Stimulated activated CD8-positive, alpha-beta memory T cell treated with anti-CD3 and anti-CD28 coated beads, Interleukin-4, amount 100 ng/mL, for 4 hours (primary cell): Measurements from ENCODE around the gene MBOAT2.

ENCODE experiments used
- DNase-seq, 2 donors: peaks; one replicate each; pipeline ENCODE4 v3.0.0-alpha.2; 2020; ENCODE audit warnings: low read depth in 2 of 2, low spot score in 1 of 2

MBOAT2 gene

DNA sequence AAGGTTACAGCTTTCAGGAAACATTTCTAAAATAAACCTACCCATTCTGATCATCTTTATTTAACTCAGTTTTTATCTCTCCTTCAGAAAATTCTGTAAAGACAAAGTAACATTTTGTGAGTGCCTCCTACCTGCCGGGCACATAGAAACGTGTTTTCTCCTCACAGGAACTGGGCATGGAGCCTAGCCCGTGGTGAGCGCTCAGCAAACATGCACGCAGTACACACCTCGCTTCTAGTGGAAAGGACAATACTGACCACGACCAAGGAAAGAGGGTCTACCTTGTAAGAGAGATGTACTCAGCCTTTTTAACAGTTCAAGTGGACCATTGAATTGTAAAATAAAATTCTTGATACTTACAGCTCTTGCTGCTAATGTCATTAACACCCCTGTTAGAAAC lies 141.3 kb downstream of the MBOAT2 start:
- no peak for DNase-seq

DNA sequence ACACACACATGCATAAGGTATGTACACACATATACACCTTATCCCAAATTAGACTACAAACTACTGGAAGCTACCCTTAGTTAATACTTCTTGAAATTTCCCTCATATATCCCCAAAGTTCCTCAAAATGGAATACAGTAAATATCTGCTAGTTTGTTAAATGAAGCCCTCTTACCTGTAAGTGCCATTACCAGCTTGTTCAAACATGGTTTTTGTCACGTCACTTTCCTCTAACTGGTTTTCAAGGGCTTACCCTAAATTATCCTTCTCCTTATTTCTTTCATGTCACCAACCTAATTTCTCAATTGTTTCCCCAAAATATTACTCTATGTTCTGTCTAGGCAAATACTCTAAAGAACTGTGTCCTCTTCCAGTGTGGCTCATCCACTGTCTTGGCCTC lies 141.7 kb downstream of the MBOAT2 start:
- DNase-seq = no peak

DNA sequence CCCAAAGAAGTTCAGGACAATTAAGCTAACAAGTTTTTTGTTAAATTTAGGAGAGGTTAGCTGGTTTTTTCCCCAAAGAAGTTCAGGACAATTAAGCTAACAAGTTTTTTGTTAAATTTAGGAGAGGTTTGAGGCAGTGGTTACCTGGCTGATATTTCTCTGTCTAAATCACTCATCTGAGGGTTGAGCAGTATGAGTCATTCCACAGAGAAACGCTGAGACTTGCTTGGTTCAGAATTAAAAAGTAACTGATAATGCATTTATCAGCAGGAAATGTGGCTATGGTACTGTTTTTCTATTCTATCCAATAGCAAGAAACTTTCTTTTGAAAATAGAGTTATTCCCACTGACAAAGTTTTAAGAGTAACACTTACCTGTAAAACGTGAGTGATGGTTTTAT lies 143.2 kb downstream of the MBOAT2 start:
- no peak for DNase-seq

DNA sequence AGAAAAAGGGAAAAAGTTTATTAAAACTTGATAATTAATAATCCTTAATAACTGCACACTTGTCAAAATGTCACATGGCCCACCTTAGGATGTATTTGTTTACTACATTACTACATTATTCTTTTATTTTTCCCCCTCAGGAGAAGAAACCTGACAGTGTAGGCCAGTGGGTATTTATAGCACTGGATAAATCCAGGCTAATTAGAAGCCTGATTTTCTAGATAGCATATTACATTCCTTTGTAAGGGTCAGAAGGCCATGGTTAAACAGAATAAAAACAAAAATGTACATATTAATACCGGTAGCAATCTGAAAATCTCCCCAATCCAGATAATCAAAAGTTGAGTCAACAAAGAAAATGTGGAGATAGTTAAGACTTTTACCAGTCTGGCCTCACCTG lies 144.6 kb downstream of the MBOAT2 start:
- DNase-seq = no peak

DNA sequence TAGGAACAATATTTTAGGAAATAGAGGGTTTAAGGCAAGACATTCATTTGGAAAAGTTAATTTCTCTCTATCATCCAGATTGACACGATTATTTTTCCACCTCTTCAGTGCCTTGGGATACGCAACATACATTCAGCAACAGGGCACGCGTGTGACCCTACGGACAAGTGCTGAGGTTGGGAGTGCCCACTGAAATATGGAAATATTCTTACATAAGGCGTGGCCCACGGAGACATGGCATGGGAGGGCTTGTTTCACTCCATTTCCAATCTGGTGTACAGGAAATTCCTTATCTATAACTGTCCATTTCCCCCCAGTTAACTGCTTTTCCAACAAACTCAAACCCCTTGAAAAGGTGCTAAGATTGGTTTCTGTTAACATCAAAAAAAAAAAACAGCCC lies 145.2 kb downstream of the MBOAT2 start:
- no peak for DNase-seq

DNA sequence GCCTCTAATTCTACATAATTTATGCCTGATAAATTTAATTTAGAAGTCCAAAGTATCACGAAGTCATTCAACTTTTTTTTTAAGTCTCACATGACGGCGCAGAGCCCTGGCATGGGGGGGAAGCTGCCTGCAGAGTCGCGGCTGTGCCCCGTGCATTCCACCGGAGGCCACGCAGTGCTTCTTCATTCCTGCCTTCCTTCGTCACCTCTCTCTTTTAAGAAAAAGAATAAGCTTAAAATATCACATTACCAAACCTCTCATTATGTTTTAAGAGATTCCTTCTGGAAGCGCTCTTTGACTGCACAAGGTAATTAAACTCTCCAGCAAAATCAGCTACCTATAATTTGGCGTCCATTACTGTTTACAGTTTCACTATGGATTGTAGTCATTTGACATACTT lies 145.8 kb downstream of the MBOAT2 start:
- no peak for DNase-seq

DNA sequence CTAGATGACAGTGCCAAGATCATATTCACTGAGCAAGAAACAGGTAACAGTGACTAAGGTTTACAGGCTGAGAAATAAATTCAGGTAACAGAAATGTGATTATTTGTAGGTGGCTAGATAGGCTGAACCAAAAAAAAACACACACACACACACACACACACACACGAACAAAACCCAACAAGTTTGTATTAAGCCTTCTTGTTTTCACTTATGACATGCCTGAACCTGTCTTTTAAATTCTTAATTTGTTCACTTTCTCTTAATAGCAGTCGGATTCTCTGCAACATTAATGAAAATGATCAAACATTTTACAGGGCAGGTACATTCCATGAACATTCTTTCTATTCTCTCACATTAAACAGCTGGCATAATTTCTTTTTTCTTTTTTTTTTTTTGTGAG lies 147.3 kb downstream of the MBOAT2 start:
- no peak for DNase-seq

DNA sequence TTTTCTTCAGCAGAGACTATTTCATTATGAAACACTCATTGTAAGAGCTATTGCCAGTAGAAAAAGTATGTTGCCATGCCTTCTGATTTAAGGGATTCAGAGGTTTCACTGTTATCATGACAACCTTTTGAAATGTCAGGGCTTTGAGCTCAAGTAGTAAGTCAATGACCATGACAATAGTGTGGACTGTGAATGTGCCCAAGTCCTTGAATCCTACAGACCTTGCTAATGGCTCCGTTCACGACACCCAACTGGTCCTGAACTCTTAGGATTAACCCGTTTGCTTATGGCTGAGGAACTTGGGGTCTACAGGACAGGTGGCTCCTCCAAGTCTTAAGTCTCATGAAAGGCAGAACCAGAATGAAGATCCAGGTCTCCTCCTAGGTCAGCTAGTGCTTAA lies 148.5 kb downstream of the MBOAT2 start:
- DNase-seq = no peak

DNA sequence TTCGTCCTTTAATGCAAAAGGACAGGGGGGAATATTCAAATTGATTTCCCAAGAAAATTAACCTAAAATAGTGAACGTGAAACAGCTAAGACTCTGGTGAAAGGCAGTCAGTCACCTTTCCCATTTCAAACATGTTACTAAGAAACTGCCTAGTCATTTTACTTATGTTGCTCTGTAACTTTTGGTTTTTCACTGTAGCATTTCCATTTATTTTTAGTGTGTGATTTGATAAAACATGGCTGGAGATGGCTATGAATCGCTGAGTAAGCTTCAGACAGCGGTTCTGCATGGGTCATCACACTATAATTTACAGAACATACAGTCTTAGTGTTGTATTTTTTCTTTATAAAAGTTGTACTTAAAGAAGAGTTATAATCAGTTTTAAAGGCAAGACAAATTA lies 150.1 kb downstream of the MBOAT2 start:
- no peak for DNase-seq

DNA sequence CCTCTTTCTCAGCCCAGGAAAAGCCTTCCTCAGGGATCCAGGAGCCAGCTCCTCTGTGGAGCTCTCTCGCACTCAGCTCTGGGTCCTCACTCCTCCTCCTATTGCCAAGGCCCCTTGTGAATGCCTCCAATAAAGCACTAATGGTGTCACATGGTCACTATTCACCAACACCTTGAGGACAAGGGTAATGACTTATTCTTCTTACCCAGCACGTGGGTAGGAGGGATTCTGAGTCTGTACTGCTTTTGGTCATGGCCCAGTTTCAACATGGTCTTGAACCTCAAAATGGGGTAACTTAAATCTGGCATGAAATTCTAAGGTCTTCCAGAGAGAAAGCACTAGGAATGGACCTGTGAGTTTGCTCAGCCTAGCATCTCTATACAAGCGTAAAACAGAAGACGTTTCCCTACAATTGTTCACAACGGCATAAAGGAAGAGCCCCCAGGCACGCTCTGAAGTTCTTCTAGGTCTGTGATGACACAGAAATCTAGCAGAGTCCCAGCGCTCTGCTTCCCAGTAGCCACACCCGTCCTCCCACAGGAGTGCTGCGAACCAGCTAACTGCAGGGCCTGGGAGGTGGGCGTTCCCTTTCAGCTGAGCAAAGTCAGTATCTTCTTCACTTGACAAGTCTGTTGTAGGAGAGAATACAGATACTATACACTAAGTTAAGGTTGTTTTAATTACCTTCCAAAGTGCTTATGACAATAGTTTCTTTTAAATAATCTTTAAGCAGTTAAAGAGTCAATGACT lies 151.5 kb downstream of the MBOAT2 start:
- DNase-seq = no peak

DNA sequence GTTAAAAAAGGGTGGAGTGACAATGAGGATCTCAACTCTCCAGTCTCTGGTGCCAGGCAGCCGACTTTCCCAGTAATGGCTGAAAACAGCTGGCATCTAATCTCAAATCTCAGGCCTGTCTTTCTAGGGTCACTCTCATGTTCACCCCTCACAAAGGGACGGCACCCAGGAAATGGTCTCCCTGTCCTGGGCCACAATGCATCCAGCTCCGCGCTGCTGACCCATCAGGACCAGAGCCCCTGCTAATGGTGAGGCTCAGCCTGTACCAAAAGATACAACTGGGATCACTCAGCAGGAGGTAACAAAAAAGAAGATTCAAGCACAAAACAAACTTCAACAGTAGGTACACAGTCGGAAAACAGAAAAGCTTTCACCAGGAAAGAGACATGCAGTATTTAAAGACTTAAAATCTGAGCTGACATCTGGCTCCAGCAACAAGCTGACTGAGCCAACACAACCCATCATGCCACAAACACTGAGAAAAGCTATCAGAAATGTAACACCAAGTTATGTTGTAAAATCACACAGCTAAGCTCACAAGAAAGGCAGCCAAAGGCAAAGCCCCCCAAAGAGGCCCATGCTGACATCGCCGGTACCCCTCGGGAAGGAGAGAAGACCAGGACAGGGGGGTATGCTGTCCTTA lies 152.5 kb downstream of the MBOAT2 start:
- no peak for DNase-seq

DNA sequence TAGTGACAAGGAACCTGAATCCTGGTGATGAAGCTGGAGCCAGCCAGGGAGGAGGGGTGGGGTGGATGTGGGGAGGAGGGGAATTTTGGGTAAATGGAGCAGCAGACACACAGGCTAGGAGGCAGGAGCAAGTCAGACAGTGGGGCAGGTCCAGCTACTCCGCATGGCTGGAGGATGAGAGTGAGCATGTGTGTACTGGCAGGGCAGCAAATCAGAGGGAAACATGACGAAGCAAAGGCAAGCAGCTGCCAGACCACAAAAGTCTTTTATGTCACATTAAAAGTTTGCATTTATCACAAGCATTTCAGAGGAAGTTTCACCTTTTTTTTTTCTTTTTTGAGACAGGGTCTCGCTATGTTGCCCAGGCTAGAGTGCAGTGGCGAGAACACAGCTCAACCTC lies 154.2 kb downstream of the MBOAT2 start:
- DNase-seq = no peak

DNA sequence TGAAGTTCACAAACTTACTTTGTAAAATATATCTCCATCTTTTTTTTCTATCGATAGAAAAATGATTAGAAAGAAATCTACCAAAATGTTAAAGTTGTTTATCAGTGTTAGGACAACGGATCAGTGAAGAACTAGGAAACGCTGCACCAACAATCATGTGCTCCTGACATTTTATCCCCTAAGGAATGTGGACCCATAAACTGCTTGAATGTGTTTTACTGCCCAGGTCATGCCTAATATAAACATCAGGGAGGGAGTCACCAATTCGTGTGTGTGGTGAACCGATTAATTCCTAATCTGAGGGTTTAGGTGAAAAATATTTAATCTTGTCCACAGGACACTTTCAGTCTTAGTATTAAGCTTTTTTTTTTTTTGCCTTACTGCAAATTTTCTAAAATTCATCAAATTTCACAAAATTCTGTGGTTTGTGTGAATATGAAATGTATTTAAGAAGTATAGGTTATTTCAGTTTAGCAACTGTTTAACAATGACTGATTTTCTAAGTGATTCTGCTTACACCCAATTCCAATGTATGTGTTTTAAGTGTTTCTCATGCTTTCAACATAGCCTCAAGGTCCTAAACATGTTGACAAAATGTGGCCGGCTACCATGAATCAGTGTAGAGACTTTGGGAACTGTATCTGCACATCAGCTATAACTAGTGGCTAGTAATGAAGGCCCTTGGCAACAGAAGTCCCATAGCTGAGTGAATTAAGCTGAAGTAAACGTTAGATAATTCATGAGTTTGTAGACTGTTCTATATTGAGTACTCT lies 155.0 kb downstream of the MBOAT2 start:
- no peak for DNase-seq

DNA sequence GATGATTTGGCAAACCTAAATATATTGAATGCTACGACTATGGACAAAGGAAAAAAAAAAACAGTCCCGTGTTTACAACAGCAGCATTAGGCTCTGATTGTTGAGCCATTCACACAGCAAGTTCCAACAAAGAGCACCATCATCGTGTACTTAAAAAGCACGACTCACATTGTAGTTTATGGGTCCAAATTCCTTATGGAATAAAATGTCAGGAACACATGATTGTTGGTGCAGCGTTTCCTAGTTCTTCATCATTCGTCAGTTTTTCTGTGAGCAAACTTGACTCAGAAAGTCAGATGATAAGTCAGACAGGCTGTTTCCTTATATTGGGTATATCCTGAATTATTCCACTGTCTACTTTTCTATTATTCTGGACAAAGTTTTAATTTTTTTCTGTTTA lies 156.1 kb downstream of the MBOAT2 start:
- no peak for DNase-seq

DNA sequence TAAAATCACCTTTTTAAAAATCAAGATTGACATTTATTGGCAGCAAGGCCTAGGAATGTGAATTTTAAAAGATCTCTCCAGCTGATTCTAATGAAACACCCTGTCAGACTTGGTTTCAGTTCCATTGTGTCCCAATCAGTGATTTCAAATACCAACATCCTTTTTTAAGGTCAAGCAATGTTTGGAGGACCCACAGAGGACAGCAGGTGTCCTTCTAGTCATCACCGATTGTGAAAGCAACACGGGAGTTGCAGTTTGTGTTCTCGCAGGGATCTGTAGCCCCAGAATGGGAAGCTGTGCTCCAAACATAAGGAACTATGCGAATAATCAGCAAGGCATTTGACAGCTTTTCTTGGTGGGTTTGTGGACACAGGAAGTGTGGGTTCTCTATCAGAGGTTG lies 161.6 kb downstream of the MBOAT2 start:
- DNase-seq = no peak

DNA sequence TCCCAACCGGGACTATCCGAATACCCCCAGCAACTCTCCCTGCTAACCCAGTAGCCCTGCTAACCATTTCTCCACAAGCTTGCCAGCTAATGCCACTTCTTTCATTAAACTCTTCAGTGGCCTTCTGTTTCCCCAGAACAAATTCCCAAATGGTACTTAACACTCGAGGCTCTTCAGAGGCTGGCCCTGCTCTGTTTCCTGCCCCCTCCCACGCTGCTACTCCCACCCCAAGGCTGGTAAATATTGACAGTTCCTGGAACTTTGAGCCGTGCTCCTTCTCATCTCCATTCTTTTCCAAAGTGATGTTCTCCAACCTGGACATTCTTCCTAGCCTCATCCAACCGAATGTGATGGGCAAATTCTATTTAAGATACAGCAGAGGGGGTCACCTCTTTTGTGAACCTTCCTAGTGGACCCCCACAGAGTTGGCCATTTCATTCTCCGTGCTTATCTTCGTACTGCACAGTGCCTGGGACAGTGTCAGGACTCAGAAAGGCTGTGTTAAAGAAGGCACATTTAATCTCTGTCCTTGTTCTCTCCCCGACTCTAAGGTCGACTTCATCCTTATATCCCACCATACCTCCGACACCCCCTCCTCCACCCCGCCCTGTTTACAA lies 162.9 kb downstream of the MBOAT2 start:
- no peak for DNase-seq

DNA sequence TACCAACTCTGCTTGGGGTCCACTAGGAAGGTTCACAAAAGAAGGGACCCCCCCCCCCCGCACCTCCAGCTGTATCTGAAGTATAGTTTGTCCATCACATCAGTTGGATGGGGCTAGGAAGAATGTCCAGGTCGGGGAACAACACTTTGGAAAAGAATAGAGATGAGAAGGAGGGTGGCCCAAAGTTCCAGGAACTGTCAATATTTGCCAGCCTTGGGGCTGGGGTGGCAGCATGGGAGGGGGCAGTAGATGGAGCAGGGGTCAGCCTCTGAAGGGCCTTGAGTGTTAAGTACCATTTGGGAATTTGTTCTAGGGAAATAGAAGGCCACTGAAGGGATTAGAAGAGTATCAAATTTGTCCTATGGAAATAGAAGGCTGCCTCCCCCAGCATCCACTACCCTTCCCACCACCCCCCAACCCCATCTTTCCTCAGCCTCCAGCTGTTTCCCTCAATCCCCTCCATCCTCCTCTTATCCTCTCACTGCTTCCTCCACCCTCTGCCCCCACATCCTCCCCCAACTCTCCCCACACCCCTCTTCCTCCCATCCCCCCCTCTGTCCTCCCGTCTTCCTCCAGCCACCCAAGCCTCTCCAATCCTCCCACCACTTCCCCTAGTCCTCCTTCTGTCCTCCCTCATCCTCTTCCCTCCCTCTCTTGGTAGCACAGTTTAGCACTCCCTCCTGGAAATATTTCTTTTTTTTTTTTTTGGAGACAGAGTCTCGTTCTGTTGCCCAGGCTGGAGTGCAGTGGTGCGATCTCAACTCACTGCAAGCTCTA lies 164.1 kb downstream of the MBOAT2 start:
- DNase-seq = no peak

DNA sequence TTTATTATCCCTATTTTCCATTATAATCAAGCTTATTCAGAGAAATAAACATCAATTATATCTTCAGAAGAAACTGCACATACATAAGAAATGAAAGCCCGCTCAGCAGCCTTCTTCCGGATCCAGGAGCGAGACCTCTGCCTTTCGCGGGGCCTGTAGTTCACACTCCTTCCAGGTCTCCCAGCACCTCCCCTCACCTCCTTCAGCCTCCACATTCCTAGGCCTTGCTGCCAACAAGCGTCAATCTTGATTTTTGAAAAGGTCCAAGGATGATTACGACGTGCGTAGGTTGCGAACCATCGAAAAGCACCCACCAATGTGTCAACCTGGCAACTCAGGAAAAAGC lies 165.7 kb downstream of the MBOAT2 start:
- no peak for DNase-seq

DNA sequence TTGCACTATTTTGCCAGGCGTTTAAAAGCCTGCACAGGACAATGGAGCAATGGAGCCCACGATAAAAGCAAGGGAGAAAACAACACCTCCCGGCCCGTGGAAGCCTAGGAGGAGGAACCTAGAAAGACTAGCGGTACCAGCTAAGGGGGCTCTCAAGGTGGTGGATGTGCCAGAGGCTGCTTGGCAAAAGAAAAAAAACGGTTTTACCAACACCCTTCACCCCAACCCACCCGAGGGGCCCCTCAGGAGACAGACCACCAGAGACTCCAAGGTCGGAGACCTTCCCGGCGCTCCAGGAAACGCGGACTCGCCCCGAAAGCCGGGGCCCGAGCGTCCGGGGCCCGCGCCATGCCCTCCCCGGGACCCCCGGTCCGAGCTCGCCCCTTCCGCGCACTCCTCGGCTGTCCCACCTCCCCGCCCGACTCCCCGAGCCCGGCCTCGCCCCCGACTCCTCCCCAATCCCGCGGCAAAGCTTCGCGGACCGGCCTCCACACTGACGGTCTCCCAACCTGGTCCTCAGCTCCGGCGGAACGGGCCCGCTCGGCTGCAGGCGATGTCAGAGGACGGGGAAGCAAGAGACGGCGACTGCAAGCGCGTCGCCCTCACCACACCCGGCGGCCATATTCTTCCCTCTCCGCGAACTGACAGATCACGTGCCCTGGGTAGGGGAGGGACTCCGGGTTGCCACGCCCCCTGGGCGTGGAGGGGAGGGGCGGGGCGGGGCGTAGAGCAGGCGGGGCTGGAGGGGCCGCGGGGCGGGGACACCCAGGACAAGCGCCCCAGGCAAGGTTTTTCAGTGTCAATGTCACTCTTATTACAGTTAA lies 166.3 kb downstream of the MBOAT2 start, which contains the start of gene KIDINS220:
KIDINS220 (minus strand) TSS at position 643 of the 824 bp plus-strand sequence. CDS start 10,520 bp downstream, outside the sequence.
- peak; percentile 65 to 67 for DNase-seq

DNA sequence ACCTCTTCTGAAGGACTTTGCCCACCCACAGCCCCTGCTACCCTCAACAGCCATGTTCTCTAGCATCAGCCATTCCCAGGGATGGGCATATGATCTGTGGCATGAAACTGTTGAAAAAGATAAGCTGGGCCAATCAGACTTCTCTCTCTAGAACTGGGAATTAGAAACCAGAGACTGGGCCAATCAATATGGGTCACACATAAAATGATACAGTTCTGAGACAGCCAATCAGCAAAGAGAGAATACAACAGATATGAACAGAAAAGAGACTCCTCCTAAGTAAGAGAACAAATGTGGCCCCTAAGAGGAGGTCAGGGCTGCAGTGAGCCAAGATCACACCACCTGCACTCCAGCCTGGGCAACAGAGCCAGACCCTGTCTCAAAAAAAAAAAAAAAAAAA lies 168.2 kb downstream of the MBOAT2 start:
- DNase-seq = no peak
